ENCODE data around the gene TMEM218.

The TMEM218 gene

DNA sequence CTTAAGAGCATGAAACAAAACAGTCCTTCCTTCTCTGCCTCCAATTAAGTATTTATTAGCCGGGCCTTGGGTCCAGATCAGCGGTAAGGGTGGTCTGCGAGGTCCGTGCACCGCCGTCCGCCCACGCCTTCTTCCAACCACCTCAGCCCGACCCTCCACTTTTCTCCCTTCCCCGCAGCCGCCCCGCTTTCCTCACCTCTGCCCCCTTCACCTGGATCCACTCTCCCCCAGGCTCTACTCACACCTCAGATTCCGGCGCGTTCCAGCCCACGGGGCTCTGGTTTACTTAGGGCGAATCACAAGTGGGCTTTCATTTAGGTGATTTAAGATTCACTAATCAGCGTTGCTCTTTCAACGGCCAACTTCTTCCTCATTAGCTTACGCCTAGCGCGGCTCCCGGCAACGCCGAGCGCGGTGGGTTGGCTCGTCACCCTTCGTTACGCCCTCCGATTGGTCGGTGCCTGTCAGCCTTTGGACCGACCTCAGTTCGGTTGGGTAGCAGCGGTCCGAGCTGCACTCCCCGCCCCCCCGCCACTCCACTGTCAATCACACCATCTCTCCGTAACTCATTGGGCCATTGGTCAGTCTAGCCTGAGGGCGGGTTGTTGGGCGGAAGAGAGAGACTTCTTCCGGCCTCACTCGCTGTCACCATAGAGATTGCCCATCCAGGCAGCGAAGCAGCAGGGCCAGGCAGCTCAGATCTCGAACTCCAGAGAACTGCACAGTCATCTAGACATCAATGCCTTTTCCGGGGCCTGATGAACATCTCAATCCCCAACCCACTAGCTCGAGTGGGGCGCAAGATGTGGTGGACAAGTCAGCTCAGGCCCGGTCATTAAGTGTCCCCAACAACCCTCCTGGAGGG is at the start of gene TMEM218:
TMEM218 (minus strand) TSS at position 284 of the 865 bp plus-strand sequence. CDS start 9,385 bp downstream, outside the sequence.
- DNase-seq: peak; percentile 95

GRCh38 chr11:125157953-125158680 is 46.7 kb upstream of the TMEM218 start:
- no peak for DNase-seq

DNA sequence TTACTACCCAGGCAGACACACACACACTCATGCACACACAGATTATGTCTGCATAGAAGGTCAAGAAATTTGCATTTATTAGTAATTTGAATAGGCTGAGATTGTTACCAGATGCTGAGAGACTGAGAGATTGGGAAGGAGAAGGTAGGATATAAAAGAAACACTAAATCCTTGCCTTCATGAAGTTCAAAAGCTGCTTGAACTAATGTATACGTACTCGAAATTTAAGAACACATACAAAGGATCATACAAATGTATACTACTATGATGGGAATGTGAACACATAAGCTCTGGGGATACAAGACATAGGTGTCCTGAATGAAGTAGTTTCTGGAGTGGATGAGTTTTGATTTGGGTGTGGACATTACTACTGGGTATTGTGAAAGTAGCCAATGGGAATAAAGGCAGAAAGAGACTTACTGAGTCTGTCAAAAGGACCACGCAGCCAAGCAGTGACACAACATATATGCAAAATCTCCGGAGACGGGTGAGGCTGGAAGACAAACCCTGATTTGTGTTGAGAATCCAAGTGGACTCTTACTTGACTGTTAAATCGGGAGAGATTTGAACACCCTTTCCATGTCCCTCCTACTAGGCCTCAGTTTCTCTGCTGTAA is 45.8 kb upstream of the TMEM218 start:
- no peak for DNase-seq

- no peak for DNase-seq
Observed at GRCh38 chr11:125156346-125157117, 45.1 kb upstream of the TMEM218 start.

DNA sequence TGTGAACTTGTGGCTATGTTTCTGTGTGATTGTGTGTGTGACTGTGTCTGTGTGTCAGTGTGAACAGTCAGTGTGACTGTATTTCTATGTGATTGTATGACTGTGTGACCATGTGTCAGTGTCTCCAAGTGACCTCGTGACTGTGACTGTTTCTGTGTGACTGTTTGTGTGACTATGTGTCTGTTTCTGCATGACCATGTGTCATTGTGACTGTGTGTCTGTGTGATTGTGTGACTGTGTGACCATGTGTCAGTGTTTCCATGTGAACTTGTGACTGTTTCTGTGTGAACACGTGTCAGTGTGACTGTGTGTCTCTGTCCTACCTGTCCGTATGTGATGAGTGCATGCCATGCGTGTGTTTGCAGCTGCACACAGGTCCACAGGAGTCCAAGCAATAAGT is 44.3 kb upstream of the TMEM218 start:
- DNase-seq: no peak

DNA sequence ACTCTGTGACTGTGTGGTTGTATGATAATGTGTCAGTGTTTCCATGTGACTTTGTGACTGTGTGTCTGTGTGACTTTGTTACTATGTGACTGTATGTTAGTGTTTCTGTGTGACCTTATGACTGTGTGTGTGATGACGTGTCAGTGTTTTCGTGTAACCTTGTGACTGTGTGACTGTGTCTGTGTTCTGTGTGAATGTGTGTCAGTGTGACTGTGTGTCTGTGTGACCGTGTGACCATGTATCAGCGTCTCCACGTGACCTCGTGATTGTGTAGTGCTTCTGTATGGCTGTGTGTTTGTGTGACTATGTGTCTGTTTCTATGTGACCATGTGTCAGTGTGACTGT is 43.6 kb upstream of the TMEM218 start:
- no peak for DNase-seq

DNA sequence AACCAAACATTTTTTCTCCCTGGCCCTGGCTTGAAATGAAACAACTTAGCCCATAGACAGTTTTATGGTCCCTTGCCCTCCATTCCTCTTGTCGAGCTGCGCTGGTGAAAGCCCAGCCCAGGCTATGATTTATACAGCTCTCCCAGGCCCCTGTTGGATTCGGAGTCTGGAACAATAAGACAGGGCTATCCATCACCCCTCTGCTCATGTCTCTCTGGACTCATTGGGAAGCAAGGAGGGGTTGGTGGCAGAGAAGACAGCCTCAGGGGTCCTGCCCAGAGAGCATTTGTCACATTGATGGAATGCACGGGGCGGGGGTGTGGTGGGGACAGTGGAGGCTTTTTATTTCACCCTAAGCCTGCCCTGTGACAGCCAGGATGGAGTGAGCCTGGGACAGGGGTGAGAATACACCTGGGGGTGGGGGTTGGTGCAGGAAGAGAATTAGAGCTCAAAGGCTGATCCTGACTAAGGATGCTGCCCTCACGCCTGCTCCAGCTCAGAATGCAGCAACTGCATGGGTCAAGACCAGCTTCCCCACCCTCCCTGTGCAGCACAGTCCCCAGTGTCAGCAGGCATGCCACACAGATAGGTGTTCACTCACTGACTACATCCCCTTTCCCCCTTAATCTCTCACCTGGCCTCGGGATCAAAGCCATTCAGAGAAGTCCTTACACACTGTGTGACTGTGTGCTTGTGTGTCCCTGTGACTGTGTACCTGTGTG is 43.1 kb upstream of the TMEM218 start:
- DNase-seq: no peak

DNA sequence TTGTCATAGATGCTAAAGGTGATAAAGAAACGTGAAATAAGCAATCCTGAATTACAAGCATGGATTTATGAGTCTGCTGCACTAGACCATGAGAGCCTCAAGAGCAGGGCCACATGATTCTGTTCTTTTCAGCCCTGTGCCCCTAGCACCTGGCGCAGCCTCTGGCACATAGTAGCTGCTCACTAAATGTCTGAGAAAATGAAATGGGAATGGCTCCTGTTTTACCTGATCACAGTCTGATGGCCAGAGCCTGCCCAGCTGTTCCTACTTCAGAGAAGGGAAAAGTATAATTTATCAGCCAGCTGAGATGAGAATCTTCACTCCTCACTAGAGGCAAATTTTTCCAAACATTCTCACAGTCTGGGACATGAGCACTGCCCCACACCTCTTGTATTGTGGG is 42.4 kb upstream of the TMEM218 start:
- no peak for DNase-seq

DNA sequence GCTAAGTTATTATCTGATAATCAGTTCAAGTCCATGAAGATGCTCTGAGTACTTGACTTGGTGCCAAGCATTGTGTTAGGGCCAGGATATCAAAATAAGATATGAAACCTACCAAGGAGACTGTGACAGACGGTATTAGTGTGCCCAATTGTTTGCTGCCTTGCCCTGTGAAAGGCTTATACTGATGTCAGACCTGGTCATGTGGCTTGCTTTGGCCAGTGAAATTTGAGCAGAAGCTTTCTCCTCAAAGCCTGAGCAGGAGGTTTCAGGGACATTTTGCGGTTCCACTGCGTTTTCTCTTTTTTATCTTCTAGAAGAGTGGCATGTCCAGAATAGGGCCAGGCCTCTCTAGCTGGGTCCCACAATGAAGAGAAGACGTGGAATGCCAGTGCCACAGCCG is 37.3 kb upstream of the TMEM218 start:
- no peak for DNase-seq

GRCh38 chr11:125148011-125148410 is 36.6 kb upstream of the TMEM218 start:
- DNase-seq: no peak

DNA sequence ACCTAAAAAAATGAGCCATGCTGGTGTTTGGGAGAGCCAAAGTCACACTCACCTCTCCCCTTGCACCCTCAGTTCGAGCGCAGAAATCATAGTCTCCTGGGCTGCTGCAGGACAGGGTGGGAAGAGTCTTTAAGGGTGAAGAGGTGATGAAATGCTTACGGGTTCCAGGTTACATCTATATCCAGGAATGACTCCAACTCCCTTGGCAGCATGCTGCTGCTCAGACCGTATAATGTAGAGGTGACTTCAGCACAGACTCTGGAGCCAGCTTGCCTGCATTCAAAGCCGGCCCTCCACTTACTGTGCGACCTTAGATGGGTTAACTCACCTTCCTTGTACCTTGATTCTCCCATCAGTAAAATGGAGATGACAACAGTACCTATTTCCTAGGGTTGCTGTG is 35.9 kb upstream of the TMEM218 start:
- no peak for DNase-seq

- DNase-seq: no peak
Observed at GRCh38 chr11:125146232-125146631, 34.8 kb upstream of the TMEM218 start.

DNA sequence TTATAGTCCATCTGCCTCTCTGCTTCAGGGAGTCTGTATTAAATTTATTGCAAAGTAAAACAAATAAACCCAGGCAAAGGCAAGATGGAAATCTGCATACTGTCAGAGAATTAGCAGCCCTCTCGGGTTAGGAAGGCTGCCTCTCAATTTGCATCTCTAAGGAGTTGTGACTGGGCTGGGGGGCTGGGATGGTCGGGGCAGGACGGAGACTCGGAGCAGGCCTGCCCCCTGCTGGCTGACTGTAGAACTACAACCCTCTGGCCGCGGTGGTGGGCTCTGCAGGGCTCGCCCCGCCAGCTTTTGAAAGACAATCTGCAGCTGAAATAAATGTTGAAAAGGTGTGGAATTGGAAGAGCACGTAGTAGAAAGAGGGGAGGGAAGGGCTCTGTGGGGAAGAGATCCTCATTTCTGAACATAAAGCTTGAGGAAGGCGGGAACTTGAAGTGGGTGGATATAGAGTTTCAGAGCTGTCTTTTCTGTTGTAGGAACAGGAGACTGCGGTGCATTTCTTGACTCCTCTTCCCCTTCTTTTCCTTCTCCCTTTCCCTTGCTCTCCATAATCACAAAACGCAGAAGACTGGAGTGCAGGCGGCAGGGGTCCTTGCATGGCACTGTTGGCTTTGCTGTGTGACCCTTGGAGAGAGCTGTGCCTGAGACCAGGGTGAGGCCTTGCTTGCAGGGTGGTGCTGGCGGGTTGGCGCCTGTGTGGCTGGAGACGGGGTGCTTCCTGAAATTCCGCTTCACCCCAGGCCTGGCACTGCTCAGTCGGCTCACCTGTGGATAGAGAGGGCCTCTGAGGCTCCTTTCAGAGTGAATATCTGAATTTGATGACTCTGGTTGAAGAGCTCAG is 30.5 kb upstream of the TMEM218 start:
- DNase-seq: peak; percentile 63

GRCh38 chr11:125141178-125141577 is 29.8 kb upstream of the TMEM218 start:
- DNase-seq: no peak

DNA sequence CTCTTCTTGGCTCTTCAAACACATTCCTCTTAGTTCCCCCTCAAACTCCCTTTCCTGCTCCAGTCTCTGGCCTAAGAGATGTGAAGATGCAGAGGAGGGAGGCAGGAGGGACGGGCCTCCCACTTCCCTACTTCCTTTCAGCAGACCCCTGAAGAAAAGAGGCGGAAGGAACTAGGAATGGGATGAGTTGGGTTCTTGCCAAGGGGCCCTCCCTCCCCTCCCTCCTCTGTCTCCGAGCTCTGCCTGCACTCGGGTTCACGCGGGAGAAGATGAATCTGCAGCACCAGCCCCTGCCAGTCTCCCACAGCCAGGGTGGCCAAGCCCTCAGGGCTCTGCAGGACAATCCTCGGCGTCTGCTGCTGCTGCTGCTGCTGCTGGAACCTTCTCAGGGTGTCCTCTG is 28.8 kb upstream of the TMEM218 start:
- no peak for DNase-seq

- DNase-seq: no peak
Observed at GRCh38 chr11:125139778-125140177, 28.4 kb upstream of the TMEM218 start.

DNA sequence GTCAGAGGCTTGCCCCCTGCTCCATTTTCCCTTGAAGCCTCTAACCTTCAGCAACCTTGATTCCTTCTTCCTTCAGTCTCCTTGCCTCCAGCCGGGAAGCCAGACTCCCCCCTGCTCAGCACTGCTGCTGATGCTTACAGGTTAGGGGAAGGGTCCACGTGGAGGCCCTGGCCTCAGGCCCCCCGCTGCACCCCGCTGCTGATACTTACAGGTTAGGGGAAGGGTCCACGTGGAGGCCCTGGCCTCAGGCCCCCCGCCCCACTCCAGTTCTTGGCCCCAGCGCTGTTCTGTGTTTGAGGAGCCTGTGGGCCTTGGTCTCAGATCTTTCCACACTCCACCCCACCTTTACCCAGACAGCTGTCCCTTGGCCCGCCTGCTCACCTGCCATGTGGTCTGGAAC is 27.5 kb upstream of the TMEM218 start:
- DNase-seq: no peak

GRCh38 chr11:125136001-125136400 is 24.6 kb upstream of the TMEM218 start:
- no peak for DNase-seq

GRCh38 chr11:125132596-125132995 is 21.2 kb upstream of the TMEM218 start:
- DNase-seq: no peak

- DNase-seq: no peak
Observed at GRCh38 chr11:125132071-125132470, 20.6 kb upstream of the TMEM218 start.

DNA sequence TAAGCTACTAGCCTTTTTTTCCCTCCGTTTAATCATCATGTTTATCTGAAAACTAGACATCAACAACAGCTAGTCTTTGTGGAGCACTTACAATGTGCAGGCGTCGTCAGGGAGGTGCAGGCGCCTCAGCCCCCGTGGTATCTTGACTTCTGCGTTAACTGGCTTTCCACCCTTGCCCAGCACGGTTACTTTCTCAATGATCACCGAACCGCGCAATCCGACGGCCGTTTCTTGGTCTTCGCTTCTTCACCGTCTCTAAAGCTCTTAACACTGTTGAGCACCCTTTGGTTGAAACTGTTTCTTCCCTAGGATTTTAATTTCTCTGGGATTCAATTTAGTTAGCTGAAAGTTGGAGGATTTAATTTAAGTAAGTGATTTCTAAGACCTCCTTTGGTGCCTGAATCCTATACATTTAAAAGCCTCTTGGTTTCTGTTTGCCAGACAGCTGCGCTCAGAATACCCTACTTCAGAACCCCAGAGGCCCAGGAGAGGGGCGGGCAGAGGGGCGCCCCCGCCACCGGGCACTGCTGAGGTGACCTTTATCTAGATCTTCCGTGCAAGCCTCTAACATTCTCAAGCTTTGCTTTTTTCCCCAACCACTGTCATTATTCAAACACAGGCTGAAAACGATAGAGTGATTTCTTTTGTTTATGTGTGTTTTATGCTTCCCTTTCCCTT is 18.0 kb upstream of the TMEM218 start:
- DNase-seq: no peak
